GM12891 (cell line): ENCODE data around the gene F10.
"Not testable (repeated sequence)": the region's sequence is repeated elsewhere in the genome, so short reads cannot be mapped to it uniquely, and the experiment has no call there.

ENCODE experiments used
- POLR2A ChIP-seq: IDR thresholded peaks from 2 replicates; pipeline ENCODE4 v1.6.1; 2011; ENCODE audit warnings: low read depth, low read length, control low read depth
- POLR2AphosphoS5 ChIP-seq: IDR thresholded peaks from 2 replicates; pipeline ENCODE4 v1.6.1; 2011; ENCODE audit warnings: low read depth, low read length, control low read depth
- TAF1 ChIP-seq: IDR thresholded peaks from 2 replicates; pipeline ENCODE4 v1.6.1; 2011; ENCODE audit warnings: low read depth, low read length, control low read depth

DNA sequence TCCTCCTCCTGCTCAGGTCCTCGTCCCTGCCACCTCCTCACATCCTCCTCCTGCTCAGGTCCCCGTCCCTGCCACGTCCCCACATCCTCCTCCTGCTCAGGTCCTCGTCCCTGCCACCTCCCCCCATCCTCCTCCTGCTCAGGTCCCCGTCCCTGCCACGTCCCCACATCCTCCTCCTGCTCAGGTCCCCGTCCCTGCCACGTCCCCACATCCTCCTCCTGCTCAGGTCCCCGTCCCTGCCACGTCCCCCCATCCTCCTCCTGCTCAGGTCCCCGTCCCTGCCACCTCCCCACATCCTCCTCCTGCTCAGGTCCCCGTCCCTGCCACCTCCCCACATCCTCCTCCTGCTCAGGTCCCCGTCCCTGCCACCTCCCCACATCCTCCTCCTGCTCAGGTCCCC, 39.4 kb downstream of the F10 start:
- not testable (repeated sequence) for TF ChIP-seq POLR2AphosphoS5, TAF1, POLR2A
